Astrocyte (in vitro differentiated cells and primary cell): Measurements from ENCODE around the gene NPL. TPM values are rescaled to one million over a fixed set of nuclear protein-coding genes. Genes with fewer than 3 reads are reported as not detected.

Experiments used
- total RNA-seq: library from RNA; stranded (reverse); gene quantifications from 2 replicates; pipeline ENCODE4 v1.2.1, GENCODE V29; 2021

The NPL gene
- total RNA-seq, 1 donor from 2014 or later, result 3.3 TPM

Other genes starting within 250 kb of the NPL start
- gene RNASEL, start 200.5 kb upstream of the NPL start, total RNA-seq, result 1.8 and 2.5 TPM in 2 replicates
- 4.3 and 5.7 TPM in 2 replicates for gene RGS16, start 185.4 kb upstream of the NPL start, total RNA-seq
- 0.09 and 0.12 TPM in 2 replicates for gene RGS8, start 105.2 kb upstream of the NPL start, total RNA-seq
- 156 and 169 TPM in 2 replicates for gene DHX9, start 49.6 kb downstream of the NPL start, total RNA-seq
- gene SHCBP1L, start 163.4 kb downstream of the NPL start, total RNA-seq, result not detected in 2 replicates
- 270 and 284 TPM in 2 replicates for gene LAMC1, start 233.6 kb downstream of the NPL start, total RNA-seq